ENCODE measurements around the gene AFMID. TPM values are rescaled to one million over a fixed set of nuclear protein-coding genes. Genes with fewer than 3 reads are reported as not detected.
A peak's percentile ranks its signal among the peaks of the same experiment; 100 is the strongest.

The AFMID gene
- total and polyA plus RNA-seq, 2 of the 13 experiments (the other 11 are each of a cell fraction or from before 2014, with no cell fraction given): 249 to 270 TPM

DNA sequence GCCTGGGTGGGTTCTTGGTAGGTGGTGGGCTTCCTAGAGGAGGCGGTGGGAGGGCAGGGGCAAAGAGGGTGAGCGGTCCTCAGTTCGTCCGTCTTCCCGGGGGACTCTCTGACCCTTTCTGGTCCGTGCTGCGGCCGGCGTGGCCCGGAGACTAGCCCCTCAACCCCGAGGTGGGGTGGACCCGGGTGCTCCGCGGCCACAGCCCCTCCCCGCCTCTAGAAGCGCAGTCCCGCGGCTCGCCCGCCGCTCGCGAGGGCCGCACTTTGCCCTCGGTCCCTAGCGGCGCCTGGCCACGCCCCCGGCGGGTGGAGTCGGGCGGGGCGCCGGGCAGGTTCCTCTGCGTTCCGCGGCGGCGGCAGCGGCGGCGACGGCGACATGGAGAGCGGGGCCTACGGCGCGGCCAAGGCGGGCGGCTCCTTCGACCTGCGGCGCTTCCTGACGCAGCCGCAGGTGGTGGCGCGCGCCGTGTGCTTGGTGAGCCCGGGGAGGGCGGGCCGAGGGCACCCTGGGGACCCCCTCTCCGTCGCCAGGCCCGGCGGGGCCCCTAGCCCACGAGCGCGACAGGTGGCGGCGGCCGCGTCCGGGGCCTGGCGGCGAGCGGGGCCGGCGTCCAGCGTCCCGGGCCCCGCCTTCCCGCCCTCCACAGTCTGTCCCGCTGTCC is 18.8 kb upstream of the AFMID start, which contains the start of gene SYNGR2 (continued):
- TF ChIP-seq CREB3 (CRISPR knock-in tag; IDR thresholded peaks at IDR 0.05): peak; percentile 94
- TF ChIP-seq, protein P1, sequence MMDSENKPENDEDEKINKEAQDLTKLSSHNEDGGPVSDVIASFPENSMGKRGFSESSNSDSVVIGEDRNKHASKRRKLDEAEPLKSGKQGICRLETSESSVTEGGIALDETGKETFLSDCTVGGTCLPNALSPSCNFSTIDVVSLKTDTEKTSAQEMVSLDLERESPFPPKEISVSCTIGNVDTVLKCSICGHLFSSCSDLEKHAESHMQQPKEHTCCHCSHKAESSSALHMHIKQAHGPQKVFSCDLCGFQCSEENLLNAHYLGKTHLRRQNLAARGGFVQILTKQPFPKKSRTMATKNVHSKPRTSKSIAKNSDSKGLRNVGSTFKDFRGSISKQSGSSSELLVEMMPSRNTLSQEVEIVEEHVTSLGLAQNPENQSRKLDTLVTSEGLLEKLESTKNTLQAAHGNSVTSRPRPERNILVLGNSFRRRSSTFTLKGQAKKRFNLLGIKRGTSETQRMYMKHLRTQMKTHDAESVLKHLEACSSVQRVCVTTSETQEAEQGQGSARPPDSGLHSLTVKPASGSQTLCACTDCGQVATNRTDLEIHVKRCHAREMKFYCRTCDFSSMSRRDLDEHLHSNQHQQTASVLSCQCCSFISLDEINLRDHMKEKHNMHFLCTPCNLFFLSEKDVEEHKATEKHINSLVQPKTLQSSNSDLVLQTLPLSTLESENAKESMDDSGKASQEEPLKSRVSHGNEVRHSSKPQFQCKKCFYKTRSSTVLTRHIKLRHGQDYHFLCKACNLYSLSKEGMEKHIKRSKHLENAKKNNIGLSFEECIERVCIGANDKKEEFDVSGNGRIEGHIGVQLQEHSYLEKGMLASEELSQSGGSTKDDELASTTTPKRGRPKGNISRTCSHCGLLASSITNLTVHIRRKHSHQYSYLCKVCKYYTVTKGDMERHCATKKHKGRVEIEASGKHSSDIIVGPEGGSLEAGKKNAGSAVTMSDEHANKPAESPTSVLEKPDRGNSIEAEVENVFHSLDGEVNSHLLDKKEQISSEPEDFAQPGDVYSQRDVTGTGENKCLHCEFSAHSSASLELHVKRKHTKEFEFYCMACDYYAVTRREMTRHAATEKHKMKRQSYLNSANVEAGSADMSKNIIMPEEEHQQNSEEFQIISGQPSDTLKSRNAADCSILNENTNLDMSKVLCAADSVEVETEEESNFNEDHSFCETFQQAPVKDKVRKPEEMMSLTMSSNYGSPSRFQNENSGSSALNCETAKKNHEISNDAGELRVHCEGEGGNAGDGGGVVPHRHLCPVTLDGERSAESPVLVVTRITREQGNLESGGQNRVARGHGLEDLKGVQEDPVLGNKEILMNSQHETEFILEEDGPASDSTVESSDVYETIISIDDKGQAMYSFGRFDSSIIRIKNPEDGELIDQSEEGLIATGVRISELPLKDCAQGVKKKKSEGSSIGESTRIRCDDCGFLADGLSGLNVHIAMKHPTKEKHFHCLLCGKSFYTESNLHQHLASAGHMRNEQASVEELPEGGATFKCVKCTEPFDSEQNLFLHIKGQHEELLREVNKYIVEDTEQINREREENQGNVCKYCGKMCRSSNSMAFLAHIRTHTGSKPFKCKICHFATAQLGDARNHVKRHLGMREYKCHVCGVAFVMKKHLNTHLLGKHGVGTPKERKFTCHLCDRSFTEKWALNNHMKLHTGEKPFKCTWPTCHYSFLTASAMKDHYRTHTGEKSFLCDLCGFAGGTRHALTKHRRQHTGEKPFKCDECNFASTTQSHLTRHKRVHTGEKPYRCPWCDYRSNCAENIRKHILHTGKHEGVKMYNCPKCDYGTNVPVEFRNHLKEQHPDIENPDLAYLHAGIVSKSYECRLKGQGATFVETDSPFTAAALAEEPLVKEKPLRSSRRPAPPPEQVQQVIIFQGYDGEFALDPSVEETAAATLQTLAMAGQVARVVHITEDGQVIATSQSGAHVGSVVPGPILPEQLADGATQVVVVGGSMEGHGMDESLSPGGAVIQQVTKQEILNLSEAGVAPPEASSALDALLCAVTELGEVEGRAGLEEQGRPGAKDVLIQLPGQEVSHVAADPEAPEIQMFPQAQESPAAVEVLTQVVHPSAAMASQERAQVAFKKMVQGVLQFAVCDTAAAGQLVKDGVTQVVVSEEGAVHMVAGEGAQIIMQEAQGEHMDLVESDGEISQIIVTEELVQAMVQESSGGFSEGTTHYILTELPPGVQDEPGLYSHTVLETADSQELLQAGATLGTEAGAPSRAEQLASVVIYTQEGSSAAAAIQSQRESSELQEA (CRISPR knock-in tag; IDR thresholded peaks at IDR 0.05; ENCODE audit: not compliant biosample characterization): no peak
- TF ChIP-seq, protein P2, sequence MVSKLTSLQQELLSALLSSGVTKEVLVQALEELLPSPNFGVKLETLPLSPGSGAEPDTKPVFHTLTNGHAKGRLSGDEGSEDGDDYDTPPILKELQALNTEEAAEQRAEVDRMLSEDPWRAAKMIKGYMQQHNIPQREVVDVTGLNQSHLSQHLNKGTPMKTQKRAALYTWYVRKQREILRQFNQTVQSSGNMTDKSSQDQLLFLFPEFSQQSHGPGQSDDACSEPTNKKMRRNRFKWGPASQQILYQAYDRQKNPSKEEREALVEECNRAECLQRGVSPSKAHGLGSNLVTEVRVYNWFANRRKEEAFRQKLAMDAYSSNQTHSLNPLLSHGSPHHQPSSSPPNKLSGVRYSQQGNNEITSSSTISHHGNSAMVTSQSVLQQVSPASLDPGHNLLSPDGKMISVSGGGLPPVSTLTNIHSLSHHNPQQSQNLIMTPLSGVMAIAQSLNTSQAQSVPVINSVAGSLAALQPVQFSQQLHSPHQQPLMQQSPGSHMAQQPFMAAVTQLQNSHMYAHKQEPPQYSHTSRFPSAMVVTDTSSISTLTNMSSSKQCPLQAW (CRISPR knock-in tag; IDR thresholded peaks at IDR 0.05): peak; percentile 2; the same call in 1 of the 2 replicates
- TF ChIP-seq HNRNPK (IDR thresholded peaks at IDR 0.05; ENCODE audit: low read depth, low read length, poor library complexity, severe bottlenecking): peak; percentile 7
- peak; percentile 83 for TF ChIP-seq YY1 (IDR thresholded peaks at IDR 0.05; ENCODE audit: insufficient read depth, insufficient replicate concordance, low read depth, low read length)
- TF ChIP-seq ZNF34 (CRISPR knock-in tag; IDR thresholded peaks at IDR 0.05; ENCODE audit: borderline replicate concordance): 0 out of 2 replicates have a peak, but pooled peaks have one; percentile 85
- 0 out of 2 replicates have a peak, but pooled peaks have one; percentile 42 for TF ChIP-seq ZFP36L2 (CRISPR knock-in tag; IDR thresholded peaks at IDR 0.05)
- TF ChIP-seq SNAPC4 (CRISPR knock-in tag; IDR thresholded peaks at IDR 0.05): no peak
- TF ChIP-seq ATAD3A (CRISPR knock-in tag; IDR thresholded peaks at IDR 0.05): no peak
- TF ChIP-seq, protein P3, sequence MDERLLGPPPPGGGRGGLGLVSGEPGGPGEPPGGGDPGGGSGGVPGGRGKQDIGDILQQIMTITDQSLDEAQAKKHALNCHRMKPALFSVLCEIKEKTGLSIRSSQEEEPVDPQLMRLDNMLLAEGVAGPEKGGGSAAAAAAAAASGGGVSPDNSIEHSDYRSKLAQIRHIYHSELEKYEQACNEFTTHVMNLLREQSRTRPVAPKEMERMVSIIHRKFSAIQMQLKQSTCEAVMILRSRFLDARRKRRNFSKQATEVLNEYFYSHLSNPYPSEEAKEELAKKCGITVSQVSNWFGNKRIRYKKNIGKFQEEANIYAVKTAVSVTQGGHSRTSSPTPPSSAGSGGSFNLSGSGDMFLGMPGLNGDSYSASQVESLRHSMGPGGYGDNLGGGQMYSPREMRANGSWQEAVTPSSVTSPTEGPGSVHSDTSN (CRISPR knock-in tag; IDR thresholded peaks at IDR 0.05): no peak
- no peak for TF ChIP-seq HHEX (CRISPR knock-in tag; IDR thresholded peaks at IDR 0.05)

Data from HepG2 (cell line).